M059J (cell line): ENCODE results near the gene CEP63. TPM values are rescaled to one million over a fixed set of nuclear protein-coding genes. Genes with fewer than 3 reads are reported as not detected.

Experiments
- DNase-seq: peaks from one replicate; pipeline ENCODE4 v3.0.0-alpha.2; 2012; ENCODE audit warnings: low read depth
- total RNA-seq: library from RNA; depleted of rRNA; stranded (reverse); fragments of >200 nt; shearing (Covaris generic); gene quantifications from 2 replicates; pipeline ENCODE4 v1.2.3, GENCODE V29; 2014

The CEP63 gene
- total RNA-seq, 1 experiment from 2014 or later: 20.7 TPM

GRCh38 chr3:134608023-134608770 is 122.3 kb downstream of the CEP63 start:
- DNase-seq: peak; percentile 18

- no peak for DNase-seq
Observed at GRCh38 chr3:134608771-134609435, 123.0 kb downstream of the CEP63 start.

GRCh38 chr3:134609821-134610431 is 124.1 kb downstream of the CEP63 start:
- DNase-seq: no peak

GRCh38 chr3:134610432-134611385 is 124.9 kb downstream of the CEP63 start:
- no peak for DNase-seq

- DNase-seq: no peak
Observed at GRCh38 chr3:134611516-134611915, 125.7 kb downstream of the CEP63 start.

GRCh38 chr3:134613006-134613520 is 127.2 kb downstream of the CEP63 start:
- DNase-seq: no peak

GRCh38 chr3:134614955-134615354 is 129.1 kb downstream of the CEP63 start:
- DNase-seq: no peak

GRCh38 chr3:134615743-134616142 is 129.9 kb downstream of the CEP63 start:
- no peak for DNase-seq

GRCh38 chr3:134617608-134618477 is 132.0 kb downstream of the CEP63 start:
- DNase-seq: no peak

- no peak for DNase-seq
Observed at GRCh38 chr3:134618478-134619300, 132.8 kb downstream of the CEP63 start.

- DNase-seq: no peak
Observed at GRCh38 chr3:134619301-134619615, 133.4 kb downstream of the CEP63 start.

- no peak for DNase-seq
Observed at GRCh38 chr3:134619884-134620445, 134.1 kb downstream of the CEP63 start.

- no peak for DNase-seq
Observed at GRCh38 chr3:134620476-134621115, 134.7 kb downstream of the CEP63 start.

GRCh38 chr3:134621854-134622253 is 136.0 kb downstream of the CEP63 start:
- peak; percentile 44 for DNase-seq

- DNase-seq: peak; percentile 28
Observed at GRCh38 chr3:134622806-134623365, 137.0 kb downstream of the CEP63 start.

GRCh38 chr3:134623615-134624245 is 137.9 kb downstream of the CEP63 start:
- DNase-seq: no peak
